Urinary bladder (tissue), 4 donors: ENCODE results near the gene LANCL3. TPM values are rescaled to one million over a fixed set of nuclear protein-coding genes. Genes with fewer than 3 reads are reported as not detected.
"Not testable (repeated sequence)": the region's sequence is repeated elsewhere in the genome, so short reads cannot be mapped to it uniquely, and the experiment has no call there.

Experiments used
- DNase-seq: peaks from one replicate; pipeline ENCODE4 v3.0.0-alpha.2; 2015; ENCODE audit errors: extremely low spot score
- H3K27ac ChIP-seq: one replicate; pipeline ENCODE4 v1.5.1; 2013; ENCODE audit warnings: low read depth, mild to moderate bottlenecking, moderate library complexity
- H3K36me3 ChIP-seq: one replicate; pipeline ENCODE4 v1.6.1; 2013; ENCODE audit warnings: mild to moderate bottlenecking, moderate library complexity; ENCODE audit not compliant: insufficient read depth
- H3K4me1 ChIP-seq: one replicate; pipeline ENCODE4 v1.6.1; 2013; ENCODE audit warnings: mild to moderate bottlenecking, moderate library complexity; ENCODE audit not compliant: insufficient read depth
- H3K4me3 ChIP-seq: one replicate; pipeline ENCODE4 v1.5.1; 2013; ENCODE audit warnings: low read depth, low read length
- WGBS: extraction: QIAGEN DNeasy Blood & Tissue Kit; methylation state at CpG from one replicate; pipeline ENCODE4 v1.1.7; 2013; 5-methylcytosine and 5-hydroxymethylcytosine counted together
- polyA plus RNA-seq: library from polyadenylated mRNA; stranded (reverse); fragments of 200-250 nt; gene quantifications from one replicate; pipeline ENCODE4 v1.2.3, GENCODE V29; 2013
- total RNA-seq: library from RNA; depleted of rRNA; stranded (reverse); fragments of >200 nt; gene quantifications from one replicate; pipeline ENCODE4 v1.2.3, GENCODE V29; 2014
- donor health status: healthy with polysubstance abuse.
- donor health status: healthy.

The LANCL3 gene
- total and polyA plus RNA-seq, 2 donors = 0.18 to 0.63 TPM

GRCh38 chrX:37646254-37646653 lies 74.8 kb downstream of the LANCL3 start:
- Histone ChIP-seq H3K4me1 (no peaks in the 10 kb centered on the region), H3K36me3 (no peaks in the 10 kb centered on the region), H3K27ac (no peak overlapping the region), H3K4me3 (no peak overlapping the region)
- DNase-seq = no peak

GRCh38 chrX:37650879-37651278 lies 79.4 kb downstream of the LANCL3 start:
- 90% methylated on average over 2 of the region's 2 CpGs for WGBS
- H3K4me1 ChIP-seq, H3K27ac ChIP-seq, H3K36me3 ChIP-seq, DNase-seq, H3K4me3 ChIP-seq: not testable (repeated sequence)

DNA sequence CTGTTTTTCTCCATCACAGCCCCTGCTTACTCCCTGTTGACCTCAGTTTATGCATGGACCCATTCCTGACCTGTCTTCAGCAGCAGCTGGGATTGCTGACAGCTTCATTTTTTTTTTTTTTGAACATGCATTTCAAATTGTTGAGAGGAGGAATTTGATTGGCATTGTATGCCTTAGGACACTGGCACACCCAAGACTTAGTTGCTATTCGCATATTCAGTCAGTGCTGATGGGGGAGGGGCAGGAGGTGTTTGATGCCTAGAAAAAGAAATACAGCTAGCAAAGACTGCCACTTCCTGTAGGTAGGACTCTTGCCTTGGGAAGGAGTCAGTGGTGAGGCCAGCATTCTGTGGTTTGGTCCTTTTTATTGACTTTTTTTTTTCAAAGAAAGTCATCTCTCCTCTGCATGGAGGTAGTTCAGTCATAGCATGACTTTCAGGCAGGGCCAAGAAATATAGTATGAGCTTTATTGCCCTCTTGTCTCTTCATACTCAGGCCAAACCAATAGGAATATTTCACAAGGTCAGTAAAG lies 80.5 kb downstream of the LANCL3 start:
- WGBS = 89% methylated on average over 1 of the region's 1 CpG
- Histone ChIP-seq H3K4me3 (no peak overlapping the region), H3K4me1 (no peaks in the 10 kb centered on the region), H3K27ac (no peak overlapping the region), H3K36me3 (no peaks in the 10 kb centered on the region)
- no peak for DNase-seq

DNA sequence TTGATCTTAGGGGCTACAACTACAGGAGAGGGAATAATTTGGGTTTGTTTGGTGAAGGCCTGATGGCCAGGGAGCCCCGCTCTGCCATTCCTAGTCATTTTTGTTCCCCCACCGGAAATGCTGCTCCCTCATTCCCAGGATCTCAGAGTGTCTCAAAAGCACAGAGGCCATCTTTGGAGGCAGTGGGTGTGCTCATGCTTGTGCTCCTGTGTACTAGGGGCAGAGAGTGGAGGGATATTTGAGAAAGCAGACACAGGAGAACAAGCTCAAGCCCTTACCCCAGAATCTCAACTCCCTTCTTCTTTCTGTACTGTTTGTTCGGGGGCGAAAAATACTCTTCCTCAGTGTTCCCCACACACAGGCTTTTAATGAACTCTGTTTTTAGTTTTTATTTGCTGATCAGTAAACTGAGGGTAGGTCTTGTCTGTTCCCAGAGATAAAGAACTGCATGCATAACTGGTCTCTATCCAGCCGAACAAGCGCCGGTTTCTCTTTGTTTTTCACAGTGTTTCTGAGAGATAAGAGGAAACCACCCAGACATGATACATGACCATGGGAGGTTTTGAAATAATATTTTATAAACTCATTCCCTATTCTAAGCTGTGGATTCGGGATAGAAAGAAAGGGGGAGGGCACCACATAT lies 81.2 kb downstream of the LANCL3 start:
- Histone ChIP-seq H3K27ac (no peak overlapping the region), H3K36me3 (no peaks in the 10 kb centered on the region), H3K4me1 (no peaks in the 10 kb centered on the region), H3K4me3 (no peak overlapping the region)
- 79% methylated on average over 8 of the region's 8 CpGs for WGBS
- DNase-seq = no peak

- DNase-seq = no peak
- Histone ChIP-seq H3K4me1 (no peaks in the 10 kb centered on the region), H3K27ac (no peak overlapping the region), H3K4me3 (no peak overlapping the region), H3K36me3 (no peaks in the 10 kb centered on the region)
- WGBS = 92% methylated on average over 1 of the region's 1 CpG
Measured at GRCh38 chrX:37653397-37654085, 82.1 kb downstream of the LANCL3 start.

DNA sequence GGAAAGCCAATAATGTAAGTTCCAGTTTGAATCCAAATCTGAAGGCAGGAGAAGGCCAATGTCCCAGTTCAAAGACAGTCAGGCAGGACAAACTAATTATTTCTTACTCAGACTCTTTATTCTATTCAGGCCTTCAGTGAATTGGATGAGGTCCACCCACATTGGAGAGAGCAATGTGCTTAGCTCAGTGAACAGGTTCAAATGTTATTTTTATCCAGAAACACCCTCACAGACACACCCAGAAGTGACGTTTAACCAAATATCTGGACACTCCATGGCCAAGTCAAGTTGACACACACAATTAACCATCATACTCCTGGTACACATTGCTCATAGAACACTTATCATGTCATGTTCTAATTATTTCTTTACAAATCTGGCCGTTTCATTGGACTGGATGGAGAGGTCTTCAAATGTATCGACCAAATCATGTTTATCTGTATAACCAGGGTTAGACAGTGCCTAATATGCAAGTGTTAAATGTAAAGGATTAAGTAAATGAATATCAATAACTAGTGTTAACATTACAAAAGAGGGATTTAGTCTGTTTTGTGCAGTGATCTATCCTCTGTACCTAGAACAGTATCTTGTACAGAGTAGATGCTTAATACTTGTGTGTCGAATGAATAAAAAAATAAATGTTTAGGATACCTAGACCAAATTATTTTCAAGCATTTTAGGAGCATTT lies 87.0 kb downstream of the LANCL3 start:
- no peaks in the 10 kb centered on the region for H3K4me1 ChIP-seq
- no peaks in the 10 kb centered on the region for H3K36me3 ChIP-seq
- no peak overlapping the region for H3K4me3 ChIP-seq
- no peak for DNase-seq
- 80% methylated on average over 4 of the region's 4 CpGs for WGBS
- H3K27ac ChIP-seq = no peak overlapping the region

DNA sequence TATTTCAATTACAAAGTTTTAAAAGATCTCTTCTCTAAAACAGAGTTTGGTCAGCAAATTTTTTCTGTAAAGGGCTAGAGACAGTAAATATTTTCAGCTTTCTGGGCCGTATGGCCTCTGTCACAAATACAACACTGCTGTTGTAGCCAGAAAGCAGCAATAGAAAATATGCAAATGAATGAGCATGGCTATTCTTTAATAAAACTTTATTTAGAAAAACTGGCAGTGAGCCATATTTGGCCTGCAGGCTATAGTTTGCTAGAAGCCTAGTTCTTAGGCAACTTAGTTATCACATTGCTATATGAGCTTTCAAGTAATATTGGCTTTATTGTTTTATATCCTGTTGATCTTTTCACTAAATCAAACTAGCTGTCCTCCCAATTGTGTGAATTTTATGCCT lies 87.6 kb downstream of the LANCL3 start:
- Histone ChIP-seq H3K4me3 (no peak overlapping the region), H3K36me3 (no peaks in the 10 kb centered on the region), H3K4me1 (no peaks in the 10 kb centered on the region), H3K27ac (no peak overlapping the region)
- WGBS = 66% methylated on average over 1 of the region's 1 CpG
- no peak for DNase-seq

- H3K4me1 ChIP-seq = no peaks in the 10 kb centered on the region
- H3K4me3 ChIP-seq = no peak overlapping the region
- no peaks in the 10 kb centered on the region for H3K36me3 ChIP-seq
- no peak for DNase-seq
- 95% methylated on average over 4 of the region's 4 CpGs for WGBS
- H3K27ac ChIP-seq = no peak overlapping the region
Measured at GRCh38 chrX:37662181-37662580, 90.7 kb downstream of the LANCL3 start.

GRCh38 chrX:37666516-37666915 lies 95.1 kb downstream of the LANCL3 start:
- no peak for DNase-seq
- no peaks in the 10 kb centered on the region for H3K36me3 ChIP-seq
- H3K27ac ChIP-seq = no peak overlapping the region
- H3K4me1 ChIP-seq = no peaks in the 10 kb centered on the region
- H3K4me3 ChIP-seq = no peak overlapping the region

- Histone ChIP-seq H3K4me3 (no peak overlapping the region), H3K36me3 (no peaks in the 10 kb centered on the region), H3K27ac (no peak overlapping the region), H3K4me1 (no peaks in the 10 kb centered on the region)
- DNase-seq = no peak
- WGBS = 89% methylated on average over 6 of the region's 6 CpGs
Measured at GRCh38 chrX:37667141-37667540, 95.7 kb downstream of the LANCL3 start.

DNA sequence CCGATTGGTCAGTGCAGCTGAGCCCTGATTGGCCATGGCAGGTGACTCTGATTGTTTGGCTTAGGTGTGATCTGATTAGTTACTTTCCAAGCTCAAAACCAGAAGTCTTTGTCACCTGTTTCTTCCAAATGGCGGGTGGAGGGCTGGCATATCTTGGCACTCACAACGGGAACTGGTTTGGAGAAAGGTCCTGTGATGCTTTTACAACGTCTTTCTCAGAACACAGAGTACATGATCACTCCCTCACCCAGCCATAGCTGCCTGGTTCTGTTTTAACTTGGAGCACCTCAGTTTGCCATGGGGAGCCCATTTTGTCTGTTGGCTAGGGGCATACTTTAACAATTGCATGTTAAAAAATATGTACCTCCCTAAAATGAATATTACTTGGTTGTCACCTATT lies 101.1 kb downstream of the LANCL3 start:
- 80% methylated on average over 4 of the region's 4 CpGs for WGBS
- Histone ChIP-seq H3K4me1 (no peaks in the 10 kb centered on the region), H3K27ac (no peak overlapping the region), H3K36me3 (no peaks in the 10 kb centered on the region), H3K4me3 (no peak overlapping the region)
- DNase-seq = no peak

- H3K4me3 ChIP-seq = no peak overlapping the region
- no peaks in the 10 kb centered on the region for H3K4me1 ChIP-seq
- no peaks in the 10 kb centered on the region for H3K36me3 ChIP-seq
- H3K27ac ChIP-seq = no peak overlapping the region
- DNase-seq = no peak
Measured at GRCh38 chrX:37676811-37677210, 105.3 kb downstream of the LANCL3 start.

DNA sequence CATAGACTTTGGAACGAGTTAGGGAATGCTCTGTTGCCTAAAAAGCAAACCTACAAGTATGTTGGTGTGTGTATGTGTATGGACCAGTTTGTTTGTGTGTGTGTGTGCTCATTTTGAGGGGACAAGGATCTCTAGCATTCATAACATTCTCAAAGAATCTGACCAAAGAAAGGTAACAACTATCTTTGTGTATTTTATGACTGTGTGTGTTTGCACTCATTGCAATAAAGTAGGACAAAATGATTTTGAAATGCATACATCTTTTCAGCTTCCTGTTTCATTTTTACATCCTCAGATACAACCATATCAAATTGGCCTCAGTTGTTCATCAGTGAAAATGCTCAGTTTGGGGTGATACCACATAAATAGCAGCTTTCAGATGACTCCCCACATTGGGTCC lies 105.8 kb downstream of the LANCL3 start:
- WGBS = 69% methylated on average over 1 of the region's 1 CpG
- Histone ChIP-seq H3K27ac (no peak overlapping the region), H3K4me1 (no peaks in the 10 kb centered on the region), H3K36me3 (no peaks in the 10 kb centered on the region), H3K4me3 (no peak overlapping the region)
- DNase-seq = no peak

DNA sequence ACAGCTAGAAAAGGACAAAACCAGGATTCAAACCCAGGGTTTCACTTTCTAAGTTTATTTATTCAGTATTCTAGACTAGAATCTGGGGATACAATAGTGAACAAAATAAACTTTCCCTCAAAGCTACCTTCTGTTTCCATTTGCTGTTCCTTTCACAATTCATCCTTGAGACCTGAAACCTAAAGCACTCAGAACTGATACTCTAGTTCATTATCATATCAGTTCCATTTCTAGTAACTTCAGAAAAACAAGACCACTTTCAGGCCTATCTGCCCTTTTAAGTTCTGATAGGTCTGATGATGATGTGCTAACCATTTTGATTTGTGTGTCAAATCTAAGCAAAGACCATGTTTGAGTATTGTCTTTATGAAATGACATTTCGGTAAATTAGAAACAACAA lies 106.3 kb downstream of the LANCL3 start:
- WGBS = 94% methylated on average over 1 of the region's 1 CpG
- Histone ChIP-seq H3K36me3 (no peaks in the 10 kb centered on the region), H3K4me1 (no peaks in the 10 kb centered on the region), H3K4me3 (no peak overlapping the region), H3K27ac (no peak overlapping the region)
- DNase-seq = no peak
